ENCODE data around the gene LRRC3C.
A peak's percentile ranks its signal among the peaks of the same experiment; 100 is the strongest.

Gene LRRC3C

DNA sequence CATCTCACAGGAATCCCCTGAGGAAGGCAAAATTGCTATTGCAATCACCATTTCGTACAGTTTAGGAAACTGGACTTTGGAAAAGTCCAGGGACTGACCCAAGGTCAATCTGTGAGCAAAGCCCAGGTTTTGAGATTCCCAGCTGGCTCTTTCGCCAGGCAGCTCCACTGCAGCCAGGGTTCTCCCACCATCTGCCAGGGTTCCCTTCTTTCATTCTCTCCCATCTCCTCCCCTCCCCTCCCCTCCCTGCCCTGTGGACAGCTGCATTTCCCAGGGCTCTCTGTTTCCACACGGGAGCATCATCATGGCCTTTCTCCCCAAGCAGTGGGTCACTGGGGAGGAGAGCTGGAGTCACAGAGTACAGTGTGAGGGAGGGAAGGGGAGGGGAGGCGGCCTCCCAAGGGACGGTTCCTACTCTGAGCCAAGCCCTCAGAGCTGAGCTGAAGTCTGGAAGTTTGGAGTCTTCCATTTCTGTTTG is 23.4 kb downstream of the LRRC3C start:
- DNase-seq: peak in 1 of 2 experiments; percentile 16

DNA sequence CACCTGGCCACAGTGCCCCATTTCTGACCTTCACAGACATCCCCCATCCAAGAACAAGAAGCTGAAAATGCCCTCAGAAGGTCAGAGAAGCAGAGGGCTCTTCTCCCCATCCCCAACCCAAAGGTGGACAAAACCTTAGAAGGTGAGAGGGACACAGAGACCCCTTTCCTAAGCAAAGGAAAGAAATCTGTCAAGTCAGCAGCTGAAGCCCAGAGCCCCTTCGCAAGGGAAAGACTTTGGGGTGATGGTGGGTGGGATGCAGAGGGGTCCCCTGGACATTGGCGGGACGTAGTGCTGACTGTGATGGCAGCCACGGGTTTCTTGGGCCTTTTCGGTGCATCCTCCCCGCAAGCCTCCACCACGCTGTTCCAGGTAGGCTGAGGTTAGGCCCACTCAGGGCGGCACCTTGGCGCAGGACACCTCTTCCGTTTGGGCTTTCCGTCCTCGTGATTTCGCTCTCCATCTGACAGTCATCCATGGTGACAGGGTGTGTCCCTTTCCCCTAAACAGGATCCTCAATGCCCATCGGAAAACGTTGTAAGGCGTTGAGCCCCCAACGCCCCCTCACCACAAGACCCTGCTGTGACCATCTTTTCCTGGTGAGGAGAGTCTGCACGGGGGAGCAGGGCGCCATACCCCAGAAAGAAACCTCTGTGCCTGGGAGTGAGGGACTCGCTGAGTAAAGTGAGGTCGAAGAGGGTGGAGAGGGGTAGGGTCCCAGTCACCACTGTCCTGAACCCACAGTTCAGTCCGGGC is 24.6 kb downstream of the LRRC3C start:
- no peak for DNase-seq

DNA sequence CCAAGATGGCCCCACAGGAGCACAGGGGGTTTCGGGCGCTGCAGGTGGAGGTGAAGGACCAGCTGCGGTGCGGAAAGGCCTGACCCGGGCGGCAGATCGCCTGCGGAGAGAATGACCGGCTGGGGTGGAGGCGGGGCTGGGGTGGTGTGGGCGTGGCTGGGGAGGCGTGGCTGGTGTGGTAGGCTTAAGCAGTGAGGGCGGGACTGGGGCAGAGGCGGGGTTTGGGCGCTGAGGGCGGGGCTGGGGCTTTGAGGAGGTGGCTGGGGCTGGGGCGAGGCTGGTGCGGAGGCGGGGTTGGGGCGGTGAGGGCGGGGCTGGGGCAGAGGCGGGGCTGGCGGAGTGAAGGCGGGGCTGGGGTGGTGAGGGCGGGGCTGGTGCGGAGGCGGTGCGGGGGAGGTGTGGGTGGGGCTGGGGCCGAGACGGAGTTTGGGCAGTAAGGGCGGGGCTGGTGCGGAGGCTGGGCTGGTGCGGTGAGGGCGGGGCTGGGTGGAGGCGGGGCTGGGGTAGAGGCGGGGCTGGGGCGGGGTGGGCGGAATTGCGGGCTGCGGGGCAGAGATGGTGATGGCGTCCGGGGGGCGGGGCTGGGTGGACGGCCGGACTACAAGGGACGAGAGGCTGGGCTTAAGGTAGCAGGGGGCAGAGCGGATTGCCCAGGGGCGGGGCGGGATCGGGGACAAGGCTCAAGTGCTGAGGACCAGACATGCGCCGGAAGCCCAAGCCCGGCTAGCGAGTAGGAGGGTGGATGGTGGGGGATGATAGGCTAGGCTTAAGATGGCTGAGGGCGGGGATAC is 25.3 kb downstream of the LRRC3C start:
- DNase-seq: peak; percentile 87 to 97

DNA sequence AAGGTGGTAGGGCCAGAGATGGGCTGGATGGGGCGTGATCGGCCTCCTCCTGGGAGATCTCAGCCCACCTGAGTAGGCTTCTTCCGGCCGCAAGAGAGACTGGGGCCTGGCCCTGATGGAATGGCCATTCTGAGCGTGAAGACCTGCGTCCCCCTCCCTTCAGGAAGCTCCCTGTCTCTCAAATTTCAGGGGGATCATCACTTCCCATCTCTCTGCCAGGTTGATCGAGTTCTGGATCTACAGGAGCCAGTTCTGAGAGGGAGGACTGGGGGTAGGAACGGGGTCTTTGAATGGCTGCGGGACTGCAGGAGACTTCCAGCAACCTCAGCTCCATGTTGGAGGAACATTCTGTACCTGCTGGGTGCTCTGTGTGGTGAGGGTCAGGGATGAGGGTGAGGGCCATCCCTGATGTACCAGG is 25.9 kb downstream of the LRRC3C start:
- no peak for DNase-seq

DNA sequence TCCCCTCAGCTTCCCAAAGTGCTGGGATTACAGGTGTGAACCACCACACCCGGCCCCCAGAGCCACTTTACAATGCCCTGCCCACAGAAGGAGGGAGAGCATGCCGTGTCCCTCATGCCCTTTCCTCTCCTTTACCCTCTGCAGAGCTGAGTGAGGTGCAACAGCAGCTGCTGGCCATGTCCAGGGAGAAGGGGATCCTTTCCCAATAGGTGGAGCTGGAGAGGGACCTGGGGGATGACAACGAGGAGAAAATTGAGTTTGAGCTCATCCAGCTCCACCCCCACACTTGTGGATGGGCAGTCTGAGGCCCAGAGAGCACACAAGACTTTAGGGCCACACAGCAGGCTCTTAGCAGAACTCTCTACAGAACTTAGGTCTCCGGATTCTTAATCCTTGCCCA is 27.3 kb downstream of the LRRC3C start:
- no peak for DNase-seq

DNA sequence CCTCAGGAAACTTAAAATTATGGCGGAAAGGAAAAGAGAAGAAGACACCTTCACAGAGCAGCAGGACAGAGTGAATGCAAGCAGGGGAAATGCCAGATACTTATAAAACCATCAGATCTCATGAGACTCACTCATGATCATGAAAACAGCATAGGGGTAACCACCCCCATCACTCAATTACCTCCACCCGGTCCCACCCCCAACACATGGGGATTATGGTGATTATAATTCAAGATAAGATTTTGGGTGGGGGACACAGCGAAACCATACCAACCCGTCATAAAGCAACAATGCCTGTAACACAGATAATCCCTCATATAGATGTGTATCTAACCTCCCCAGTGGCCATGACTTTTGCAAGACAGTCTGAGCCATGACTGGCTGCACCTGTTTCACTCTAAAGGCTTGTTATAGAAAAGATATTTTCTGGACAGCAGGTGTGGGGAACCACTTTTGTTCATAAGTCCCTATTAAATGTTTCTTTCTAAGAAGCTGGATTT is 28.2 kb downstream of the LRRC3C start:
- no peak for DNase-seq

DNA sequence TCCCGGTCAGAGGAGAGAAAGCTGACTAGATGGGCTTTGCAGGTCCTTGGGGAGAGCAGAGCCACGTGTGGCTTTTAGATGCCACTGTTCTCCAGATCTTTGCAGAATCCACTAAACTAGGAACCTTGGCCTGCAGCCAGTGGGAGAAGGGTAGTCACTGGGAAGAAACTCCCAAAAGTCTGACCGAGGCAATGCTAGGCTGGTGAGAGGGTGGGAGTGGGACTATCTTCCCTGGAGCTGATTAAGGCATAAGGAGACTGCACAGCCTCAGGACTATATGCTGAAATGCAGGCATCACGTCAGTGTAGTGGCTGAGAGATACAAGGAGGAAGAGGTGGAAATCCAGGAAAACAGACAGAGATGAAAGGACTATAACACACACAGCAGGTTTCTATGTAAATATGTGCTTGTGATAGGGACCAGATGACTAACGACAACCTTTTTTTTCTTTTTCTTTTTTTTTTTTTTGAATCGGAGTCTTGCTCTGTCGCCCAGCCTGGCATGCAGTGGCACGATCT is 33.1 kb downstream of the LRRC3C start:
- no peak for DNase-seq

DNA sequence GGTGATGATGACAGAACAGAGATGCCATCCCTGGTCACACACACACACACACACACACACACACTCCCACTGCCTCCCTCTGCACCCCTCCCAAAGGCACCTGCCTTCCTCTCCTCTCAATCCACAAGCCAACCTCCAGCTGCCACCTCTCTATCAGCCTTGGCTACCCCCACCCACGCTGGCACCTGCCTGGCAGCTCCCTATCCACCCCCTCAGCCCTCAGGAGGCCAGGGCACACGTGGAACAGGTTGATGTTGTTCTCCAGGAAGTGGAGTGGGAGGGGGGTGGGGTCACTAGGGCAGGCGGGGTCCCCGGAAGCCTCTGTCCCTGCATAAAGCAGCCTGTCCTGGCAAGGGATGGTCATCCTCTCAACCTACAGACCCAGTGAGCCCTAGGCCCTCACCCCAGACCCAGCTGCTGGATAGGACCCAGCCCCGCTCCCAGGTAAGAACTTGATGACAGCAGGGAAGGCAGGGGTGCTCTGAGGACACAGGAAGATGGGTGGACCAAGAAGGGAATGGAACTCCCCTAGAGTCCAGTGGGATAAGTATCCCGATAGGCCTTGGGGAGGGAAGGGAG is 35.2 kb downstream of the LRRC3C start, which contains the start of gene GSDMA:
Gene GSDMA, plus strand, starts transcription at position 363 of the 579 bp plus-strand sequence. CDS start 2,684 bp downstream, outside the sequence.
- no peak for DNase-seq

DNA sequence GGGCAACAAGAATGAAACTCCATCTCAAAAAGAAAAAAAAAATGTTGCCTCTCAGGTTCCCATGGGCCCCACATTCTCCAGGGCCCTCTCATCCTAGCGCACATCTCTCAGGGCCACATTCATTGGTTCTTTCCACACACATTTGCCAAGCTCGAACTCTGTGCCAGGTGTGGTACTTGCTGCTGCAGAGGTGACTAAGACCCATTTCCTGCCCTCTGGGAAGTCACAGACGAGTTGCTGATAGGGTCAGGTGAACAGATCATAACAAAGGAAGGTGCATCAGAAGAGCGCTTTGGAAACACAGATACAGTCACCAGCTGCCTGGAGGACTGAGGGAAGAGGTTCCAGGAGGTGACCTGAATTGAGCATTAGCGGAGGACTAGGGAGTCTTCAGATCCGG is 36.3 kb downstream of the LRRC3C start:
- DNase-seq: no peak

DNA sequence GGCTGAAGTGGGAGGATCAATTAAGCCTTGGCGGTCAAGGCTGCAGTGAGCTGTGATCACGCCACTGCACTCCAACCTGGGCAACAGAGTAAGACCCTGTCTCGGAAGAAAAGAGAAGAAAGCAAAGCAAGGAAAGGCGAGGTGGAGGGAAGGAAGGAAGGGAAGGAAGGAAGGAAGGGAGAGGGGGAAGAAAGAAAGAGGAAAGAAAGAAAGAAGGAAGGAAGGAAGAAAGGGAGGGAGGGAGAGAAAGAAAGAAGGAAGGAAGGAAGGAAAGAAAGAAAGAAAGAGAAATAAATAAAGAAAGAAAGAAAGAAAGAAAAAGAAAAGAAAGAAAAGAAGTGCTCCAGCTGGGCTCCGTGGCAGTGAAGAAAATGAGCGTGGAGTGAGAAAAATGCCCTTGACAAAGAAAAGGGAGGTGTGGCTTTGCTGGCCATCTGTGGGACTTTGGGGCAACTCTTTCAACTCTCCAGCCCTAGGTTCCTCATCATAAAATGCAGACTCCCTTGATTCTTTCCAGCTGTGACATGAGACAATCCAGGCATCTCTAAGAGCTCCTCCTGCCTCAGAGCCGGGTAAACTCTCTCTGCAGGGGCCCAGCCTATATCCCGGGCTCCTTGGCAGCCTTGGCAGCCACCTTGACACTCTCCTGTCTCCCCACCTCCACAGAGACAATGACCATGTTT is 37.6 kb downstream of the LRRC3C start:
- no peak for DNase-seq

DNA sequence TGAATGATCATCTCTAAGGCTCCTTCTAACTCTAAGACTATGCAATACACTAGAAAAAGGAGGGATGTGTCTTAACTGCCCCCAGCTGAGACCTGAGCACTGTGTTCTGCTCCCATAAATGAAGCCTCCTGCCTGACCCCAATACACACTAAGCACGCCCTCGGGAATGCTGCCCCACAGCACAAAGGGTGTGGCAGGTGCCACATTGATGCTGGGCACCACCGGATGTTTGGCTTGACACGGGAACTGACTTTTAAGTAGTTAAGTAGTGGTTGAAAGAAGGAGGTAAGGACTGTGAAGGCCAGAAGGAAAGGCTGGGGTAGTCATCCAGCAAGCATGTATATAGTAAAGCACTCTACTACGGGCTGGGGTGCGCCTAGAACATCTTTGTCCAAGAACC is 39.2 kb downstream of the LRRC3C start:
- no peak for DNase-seq

DNA sequence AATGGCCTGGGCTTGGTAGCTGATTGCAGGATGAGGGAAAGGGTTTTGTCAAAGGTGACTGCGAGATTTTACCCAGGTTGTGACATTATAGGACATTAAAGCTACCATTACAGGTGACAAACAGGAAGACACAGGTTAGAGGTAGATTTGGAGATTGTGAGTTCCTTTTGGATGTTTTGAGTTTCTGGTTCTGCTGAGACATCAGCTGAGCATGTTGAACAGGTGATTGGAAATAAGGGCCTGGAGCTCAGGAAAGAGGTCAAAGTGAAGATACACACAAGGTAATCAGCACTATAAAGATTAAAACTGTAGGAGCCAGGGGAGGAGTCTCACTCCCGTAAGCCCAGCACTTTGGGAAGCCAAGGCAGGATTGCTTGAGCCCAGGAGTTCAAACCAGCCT is 41.2 kb downstream of the LRRC3C start:
- no peak for DNase-seq

DNA sequence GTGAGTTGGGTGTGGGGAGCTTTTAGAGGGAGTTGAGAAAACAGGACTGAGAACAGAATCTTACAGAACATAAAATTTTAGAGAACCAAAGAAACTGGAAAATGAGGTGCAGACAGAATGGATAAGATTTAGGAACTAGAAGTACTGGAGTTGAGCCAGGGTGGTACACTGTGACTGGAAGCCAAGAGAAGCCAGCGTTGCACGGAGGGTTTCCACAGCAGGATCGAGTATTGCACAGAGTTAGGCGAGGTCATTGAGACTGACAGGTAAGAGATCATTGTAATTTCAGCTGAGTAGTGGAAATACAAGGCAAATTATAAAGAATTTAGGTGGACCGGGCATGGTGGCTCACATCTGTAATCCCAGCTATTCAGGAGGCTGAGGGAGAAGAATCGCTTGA is 41.8 kb downstream of the LRRC3C start:
- DNase-seq: no peak

DNA sequence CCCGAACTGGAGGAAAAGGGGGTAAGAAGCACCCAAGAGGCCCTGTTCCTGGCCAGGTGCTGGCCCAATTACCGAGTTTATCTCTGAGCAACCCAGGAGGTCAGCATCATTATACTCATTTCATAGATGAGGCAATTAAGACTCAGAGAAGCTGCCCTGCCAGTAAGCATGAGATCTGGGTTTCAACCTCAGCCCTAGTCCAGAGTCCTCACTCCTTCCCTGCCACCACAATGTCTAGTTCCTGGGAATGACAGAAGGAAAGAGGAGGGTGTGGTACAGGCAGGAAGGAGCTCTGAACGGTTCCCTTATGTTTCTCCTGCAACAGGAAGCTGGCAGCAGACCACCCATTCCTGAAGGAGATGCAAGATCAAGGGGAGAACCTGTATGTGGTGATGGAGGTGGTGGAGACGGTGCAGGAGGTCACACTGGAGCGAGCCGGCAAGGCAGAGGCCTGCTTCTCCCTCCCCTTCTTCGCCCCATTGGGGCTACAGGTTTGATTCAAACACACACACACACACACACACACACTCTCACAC is 42.7 kb downstream of the LRRC3C start:
- no peak for DNase-seq

DNA sequence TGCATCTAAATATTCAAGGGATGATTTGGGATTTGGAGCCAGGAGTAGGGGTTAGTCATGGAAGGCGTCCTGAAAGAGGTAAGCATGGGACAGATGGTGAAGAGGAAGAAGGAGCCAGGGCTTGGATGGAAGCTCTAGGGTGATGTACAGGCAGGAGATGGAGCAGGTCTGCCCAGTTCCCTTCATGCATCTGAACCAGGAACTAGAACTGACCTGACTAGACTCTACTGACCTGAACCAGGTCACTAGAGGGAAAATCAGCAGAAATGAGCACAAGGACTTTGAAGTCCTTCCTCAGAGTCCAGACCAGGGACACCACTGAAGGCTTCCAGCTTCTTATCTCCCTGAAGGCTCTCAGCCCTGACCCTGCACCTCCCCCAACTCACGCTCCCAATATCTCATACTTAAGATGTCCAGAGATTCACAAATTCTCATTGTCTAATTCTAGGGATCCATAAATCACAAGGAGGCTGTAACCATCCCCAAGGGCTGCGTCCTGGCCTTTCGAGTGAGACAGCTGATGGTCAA is 43.6 kb downstream of the LRRC3C start:
- DNase-seq: no peak

DNA sequence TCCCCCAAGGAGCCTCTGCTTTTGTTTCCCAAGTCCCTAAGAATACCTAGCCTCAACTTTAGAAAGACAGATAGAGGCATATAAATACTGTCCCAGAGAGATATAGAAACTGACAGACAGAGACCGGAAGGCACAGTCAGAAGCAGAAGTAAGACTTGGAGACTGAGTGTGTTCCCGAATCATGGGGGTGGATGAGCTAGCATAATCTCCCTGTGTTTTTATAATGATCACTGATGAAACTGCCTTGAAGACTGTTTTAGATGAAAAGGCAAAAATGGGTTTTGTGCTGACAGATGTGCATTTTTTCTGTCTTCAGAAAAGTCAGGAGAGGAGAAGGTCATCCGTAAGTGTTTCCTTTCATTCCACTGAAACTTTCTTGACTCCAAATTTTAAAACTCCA is 44.7 kb downstream of the LRRC3C start:
- no peak for DNase-seq

DNA sequence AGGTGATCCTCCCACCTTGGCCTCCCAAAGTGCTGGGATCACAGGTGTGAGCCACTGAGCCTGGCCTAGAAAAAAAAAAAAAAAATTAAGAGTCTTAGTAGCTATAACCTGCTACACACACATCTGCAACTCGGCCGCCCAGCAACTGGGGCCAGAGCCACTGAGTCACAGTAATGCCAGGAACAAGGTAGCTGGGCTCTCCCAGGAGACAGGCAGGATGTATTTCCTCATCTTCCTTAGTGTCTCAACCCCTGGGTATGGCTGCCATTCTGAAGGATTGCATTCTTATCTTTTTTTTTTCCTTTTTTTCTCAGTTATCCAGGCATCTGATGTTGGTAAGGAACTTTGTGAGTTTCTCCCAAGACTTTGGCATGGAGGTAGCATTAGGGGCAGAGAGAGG is 46.0 kb downstream of the LRRC3C start:
- no peak for DNase-seq

DNA sequence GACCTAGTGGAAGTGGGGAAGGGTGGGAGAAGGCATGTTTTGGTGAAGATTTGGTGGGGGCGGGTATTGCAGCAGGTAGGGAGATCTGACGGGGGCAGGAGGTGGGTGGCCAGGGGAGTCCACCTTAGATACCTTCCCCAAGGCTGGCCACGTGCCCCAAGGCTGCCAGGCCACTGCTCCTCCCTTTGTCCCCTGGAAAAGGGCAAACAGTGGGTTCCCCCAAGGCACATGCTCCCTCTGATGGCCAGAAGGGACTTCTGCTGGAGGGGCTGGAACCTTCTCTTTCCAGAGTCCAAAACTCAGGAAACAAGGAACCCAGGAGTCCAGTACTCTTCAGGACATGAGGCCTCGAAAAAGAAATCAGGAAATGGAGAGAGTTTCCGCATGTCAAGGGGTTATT is 46.9 kb downstream of the LRRC3C start:
- no peak for DNase-seq

DNA sequence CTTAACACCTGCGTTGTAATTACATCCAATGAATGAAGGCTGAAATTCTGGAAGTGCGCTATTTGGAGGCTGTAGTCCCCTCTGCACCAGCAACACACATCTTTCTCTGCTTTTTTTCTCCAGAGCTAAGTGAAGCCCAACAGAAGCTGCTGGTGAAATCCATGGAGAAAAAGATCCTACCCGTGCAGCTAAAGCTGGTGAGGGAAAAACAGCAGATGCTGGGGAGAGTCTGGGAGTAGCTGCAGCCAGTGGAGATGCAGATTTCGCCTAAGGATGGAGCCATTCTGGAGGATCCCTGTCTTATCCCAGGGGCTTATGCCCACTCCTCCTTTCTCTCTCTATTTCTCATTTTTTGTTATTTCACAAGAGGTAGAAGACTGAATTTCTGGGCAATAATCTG is 48.3 kb downstream of the LRRC3C start:
- DNase-seq: no peak

DNA sequence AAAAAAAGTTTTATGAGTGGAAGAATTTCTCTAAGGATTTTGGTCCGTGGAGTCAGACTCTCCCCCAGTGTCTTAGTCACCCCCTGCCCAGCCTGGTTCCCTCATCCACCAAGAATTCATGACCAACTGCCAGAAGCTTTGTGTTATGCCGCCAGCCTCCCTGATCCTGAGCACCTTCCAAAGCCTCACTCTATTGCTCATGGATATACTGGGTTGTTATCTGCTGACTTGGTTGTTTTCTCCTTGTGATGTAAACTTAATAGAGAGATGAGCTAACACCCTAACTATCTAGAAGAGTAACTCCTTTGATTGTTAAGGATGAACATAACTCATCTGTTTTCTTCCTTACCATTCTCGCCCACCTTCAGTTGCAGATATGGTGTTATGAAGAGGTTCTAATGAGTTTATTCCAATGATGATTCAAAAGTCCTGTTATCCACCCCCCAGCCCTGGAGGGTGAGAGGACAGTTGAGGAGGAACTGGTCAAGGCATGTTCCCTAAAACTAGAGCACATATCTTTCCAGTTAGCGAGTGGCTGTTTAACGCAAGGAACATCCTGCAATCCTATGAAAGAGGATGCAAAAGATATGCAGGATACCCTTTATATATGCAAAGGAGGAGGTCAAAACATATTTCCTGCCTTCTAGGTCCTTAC is 51.6 kb downstream of the LRRC3C start:
- DNase-seq: peak; percentile 51 to 60

DNA sequence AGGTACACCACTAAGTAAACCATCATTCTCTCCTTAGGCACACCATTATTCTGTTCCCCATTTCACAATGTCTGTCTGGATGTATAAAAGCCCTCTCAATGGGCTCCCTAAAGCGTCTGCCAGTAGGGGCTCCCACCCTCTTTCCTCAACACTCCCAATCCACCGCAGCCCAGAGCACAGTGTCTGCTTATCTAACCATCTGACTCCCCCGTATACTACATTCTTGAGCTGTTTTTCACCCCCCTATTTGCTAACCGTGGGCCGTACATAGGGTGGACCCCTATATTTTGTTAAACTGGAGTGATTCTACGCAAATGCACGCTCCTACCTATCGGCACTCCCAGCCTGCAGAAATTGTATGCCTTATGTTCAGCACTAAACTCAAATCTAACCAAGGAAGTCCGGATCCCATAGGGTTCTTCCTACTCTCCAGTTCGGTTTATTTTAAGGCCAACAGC is 52.4 kb downstream of the LRRC3C start:
- peak; percentile 40 to 59 for DNase-seq

Measured in NCI-H526 (cell line).